Uterus (tissue), 2 donors: ENCODE measurements around the gene KLHDC3.

Experiments used
- CTCF ChIP-seq, 4 experiments: fragments of 200-600 bp in 2 of 4; fragments of 450-650 bp in 2 of 4; sonication (generic) in 2 of 4; IDR thresholded peaks; one replicate each; pipeline ENCODE4 v1.5.1; 2016 to 2019; ENCODE audit warnings: antibody characterized with exemption in 4 of 4, mild to moderate bottlenecking in 2 of 4, moderate library complexity in 1 of 4
- POLR2A ChIP-seq, 2 donors: fragments of 450-650 bp; IDR thresholded peaks; one replicate each; pipeline ENCODE4 v1.6.1; 2016; ENCODE audit warnings: antibody characterized with exemption in 2 of 2, mild to moderate bottlenecking in 1 of 2, moderate library complexity in 1 of 2

- no peak for TF ChIP-seq CTCF (IDR thresholded peaks at IDR 0.05)
- TF ChIP-seq POLR2A (IDR thresholded peaks at IDR 0.05): no peak
Observed at GRCh38 chr6:43047998-43048397, 33.9 kb downstream of the KLHDC3 start.
